Measurements from ENCODE around the gene DOCK2. TPM values are rescaled to one million over a fixed set of nuclear protein-coding genes. Genes with fewer than 3 reads are reported as not detected.

DOCK2 gene
- total RNA-seq, 1 donor from 2014 or later, result 3.3 TPM

- DNase-seq (ENCODE audit: low spot score in 2 of 2) (no peak), FAIRE-seq (no peak)
Observed at GRCh38 chr5:170126626-170127025, 489.6 kb downstream of the DOCK2 start.

- no peak for FAIRE-seq
- no peak for DNase-seq (ENCODE audit: low spot score in 2 of 2)
Observed at GRCh38 chr5:170131235-170131634, 494.2 kb downstream of the DOCK2 start.

- no peak for DNase-seq (ENCODE audit: low spot score in 2 of 2)
- FAIRE-seq, result no peak
Observed at GRCh38 chr5:170132269-170132975, 495.3 kb downstream of the DOCK2 start.

Small RNA genes within 50 kb of the gene (small RNA-seq; reads per million reads assigned to genes)
- gene MIR378E, result not detected

Other genes with a start within 250 kb of the DOCK2 start
- 20.8 TPM for gene SPDL1, start 53.5 kb upstream of the DOCK2 start, total RNA-seq